ENCODE measurements around the gene TOX3. TPM values are rescaled to one million over a fixed set of nuclear protein-coding genes. Genes with fewer than 3 reads are reported as not detected.
A peak's percentile ranks its signal among the peaks of the same experiment; 100 is the strongest.

The TOX3 gene
- total and polyA plus RNA-seq, 2 of the 13 experiments (the other 11 are each of a cell fraction or from before 2014, with no cell fraction given) = 14.5 to 98.6 TPM

DNA sequence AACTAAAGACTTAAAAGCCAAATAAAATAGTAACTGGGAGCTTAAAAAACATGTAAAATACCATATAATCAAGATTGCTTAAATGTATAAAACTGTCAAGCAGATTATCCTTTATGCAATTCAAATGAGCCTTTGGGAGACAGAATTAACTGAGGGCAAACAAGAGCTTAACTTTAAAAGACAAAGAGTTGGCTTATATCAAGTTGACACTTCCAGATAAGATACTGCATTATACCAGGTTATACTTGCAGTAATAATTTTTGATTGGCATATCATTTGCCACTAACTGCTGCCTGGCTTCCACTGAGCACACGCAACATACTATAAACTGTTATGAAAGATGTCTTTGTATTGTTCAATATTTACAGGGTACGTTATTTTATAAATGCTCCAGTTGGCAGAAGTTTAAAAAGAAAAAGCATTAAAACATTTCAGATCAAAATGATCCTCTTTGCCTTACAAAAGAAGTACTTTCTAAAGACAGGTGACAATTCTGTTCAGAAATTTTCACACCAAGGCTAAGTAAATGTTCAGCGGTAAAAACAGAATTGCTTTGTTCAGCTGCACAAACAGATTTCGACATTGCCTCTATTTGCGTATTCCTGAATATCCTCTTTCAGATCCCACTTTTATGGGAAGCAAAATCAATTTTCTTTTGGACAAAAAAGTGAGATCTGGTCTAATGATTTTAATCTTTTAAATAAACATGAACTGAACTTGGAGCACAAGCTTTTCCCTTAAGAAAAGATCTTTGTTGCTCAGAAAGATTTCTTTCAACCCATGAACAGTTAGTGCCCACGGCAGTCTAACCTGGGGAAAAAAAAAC lies 50.7 kb downstream of the TOX3 start (continued):
- TF ChIP-seq, protein P1, sequence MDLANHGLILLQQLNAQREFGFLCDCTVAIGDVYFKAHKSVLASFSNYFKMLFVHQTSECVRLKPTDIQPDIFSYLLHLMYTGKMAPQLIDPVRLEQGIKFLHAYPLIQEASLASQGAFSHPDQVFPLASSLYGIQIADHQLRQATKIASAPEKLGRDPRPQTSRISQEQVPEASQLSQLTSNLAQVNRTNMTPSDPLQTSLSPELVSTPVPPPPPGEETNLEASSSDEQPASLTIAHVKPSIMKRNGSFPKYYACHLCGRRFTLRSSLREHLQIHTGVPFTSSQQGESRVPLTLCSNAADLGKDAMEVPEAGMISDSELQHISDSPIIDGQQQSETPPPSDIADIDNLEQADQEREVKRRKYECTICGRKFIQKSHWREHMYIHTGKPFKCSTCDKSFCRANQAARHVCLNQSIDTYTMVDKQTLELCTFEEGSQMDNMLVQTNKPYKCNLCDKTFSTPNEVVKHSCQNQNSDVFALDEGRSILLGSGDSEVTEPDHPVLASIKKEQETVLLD (CRISPR knock-in tag; IDR thresholded peaks at IDR 0.05; ENCODE audit: low read depth) = no peak
- TF ChIP-seq ZNF550 (CRISPR knock-in tag; IDR thresholded peaks at IDR 0.05; ENCODE audit: borderline replicate concordance) (no peak), ZNF737 (CRISPR knock-in tag; IDR thresholded peaks at IDR 0.05; ENCODE audit: borderline replicate concordance) (no peak), RFX3 (CRISPR knock-in tag; IDR thresholded peaks at IDR 0.05) (no peak; the same call in 1 of the 2 replicates), REXO4 (CRISPR knock-in tag; IDR thresholded peaks at IDR 0.05; ENCODE audit: borderline replicate concordance) (no peak), PCBP2 (optimal IDR thresholded peaks at IDR 0.05; ENCODE audit: low read depth, low read length, poor library complexity, severe bottlenecking) (no peak), ZNF326 (CRISPR knock-in tag; IDR thresholded peaks at IDR 0.05; ENCODE audit: borderline replicate concordance) (no peak), HOXA5 (CRISPR knock-in tag; IDR thresholded peaks at IDR 0.05) (peak; percentile 66; the same call in 1 of the 2 replicates), ZNF839 (CRISPR knock-in tag; IDR thresholded peaks at IDR 0.05; ENCODE audit: borderline replicate concordance) (no peak), SMARCC2 (IDR thresholded peaks at IDR 0.05) (peak; percentile 64), IKZF4 (CRISPR knock-in tag; IDR thresholded peaks at IDR 0.05; ENCODE audit: borderline replicate concordance, low read depth, not compliant biosample characterization) (no peak), ZNF34 (CRISPR knock-in tag; IDR thresholded peaks at IDR 0.05; ENCODE audit: borderline replicate concordance) (no peak), MBD4 (IDR thresholded peaks at IDR 0.05; ENCODE audit: borderline replicate concordance, low read length) (peak; percentile 100), KDM1A (CRISPR knock-in tag; IDR thresholded peaks at IDR 0.05) (no peak)
- TF ChIP-seq, protein P2, sequence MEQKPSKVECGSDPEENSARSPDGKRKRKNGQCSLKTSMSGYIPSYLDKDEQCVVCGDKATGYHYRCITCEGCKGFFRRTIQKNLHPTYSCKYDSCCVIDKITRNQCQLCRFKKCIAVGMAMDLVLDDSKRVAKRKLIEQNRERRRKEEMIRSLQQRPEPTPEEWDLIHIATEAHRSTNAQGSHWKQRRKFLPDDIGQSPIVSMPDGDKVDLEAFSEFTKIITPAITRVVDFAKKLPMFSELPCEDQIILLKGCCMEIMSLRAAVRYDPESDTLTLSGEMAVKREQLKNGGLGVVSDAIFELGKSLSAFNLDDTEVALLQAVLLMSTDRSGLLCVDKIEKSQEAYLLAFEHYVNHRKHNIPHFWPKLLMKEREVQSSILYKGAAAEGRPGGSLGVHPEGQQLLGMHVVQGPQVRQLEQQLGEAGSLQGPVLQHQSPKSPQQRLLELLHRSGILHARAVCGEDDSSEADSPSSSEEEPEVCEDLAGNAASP (CRISPR knock-in tag; IDR thresholded peaks at IDR 0.05; ENCODE audit: borderline replicate concordance) = peak; percentile 92
- TF ChIP-seq, protein P3, sequence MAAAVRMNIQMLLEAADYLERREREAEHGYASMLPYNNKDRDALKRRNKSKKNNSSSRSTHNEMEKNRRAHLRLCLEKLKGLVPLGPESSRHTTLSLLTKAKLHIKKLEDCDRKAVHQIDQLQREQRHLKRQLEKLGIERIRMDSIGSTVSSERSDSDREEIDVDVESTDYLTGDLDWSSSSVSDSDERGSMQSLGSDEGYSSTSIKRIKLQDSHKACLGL (CRISPR knock-in tag; IDR thresholded peaks at IDR 0.05) = no peak
- TF ChIP-seq, protein P4, sequence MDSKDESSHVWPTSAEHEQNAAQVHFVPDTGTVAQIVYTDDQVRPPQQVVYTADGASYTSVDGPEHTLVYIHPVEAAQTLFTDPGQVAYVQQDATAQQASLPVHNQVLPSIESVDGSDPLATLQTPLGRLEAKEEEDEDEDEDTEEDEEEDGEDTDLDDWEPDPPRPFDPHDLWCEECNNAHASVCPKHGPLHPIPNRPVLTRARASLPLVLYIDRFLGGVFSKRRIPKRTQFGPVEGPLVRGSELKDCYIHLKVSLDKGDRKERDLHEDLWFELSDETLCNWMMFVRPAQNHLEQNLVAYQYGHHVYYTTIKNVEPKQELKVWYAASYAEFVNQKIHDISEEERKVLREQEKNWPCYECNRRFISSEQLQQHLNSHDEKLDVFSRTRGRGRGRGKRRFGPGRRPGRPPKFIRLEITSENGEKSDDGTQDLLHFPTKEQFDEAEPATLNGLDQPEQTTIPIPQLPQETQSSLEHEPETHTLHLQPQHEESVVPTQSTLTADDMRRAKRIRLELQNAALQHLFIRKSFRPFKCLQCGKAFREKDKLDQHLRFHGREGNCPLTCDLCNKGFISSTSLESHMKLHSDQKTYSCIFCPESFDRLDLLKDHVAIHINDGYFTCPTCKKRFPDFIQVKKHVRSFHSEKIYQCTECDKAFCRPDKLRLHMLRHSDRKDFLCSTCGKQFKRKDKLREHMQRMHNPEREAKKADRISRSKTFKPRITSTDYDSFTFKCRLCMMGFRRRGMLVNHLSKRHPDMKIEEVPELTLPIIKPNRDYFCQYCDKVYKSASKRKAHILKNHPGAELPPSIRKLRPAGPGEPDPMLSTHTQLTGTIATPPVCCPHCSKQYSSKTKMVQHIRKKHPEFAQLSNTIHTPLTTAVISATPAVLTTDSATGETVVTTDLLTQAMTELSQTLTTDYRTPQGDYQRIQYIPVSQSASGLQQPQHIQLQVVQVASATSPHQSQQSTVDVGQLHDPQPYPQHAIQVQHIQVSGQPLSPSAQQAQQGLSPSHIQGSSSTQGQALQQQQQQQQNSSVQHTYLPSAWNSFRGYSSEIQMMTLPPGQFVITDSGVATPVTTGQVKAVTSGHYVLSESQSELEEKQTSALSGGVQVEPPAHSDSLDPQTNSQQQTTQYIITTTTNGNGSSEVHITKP (CRISPR knock-in tag; IDR thresholded peaks at IDR 0.05; ENCODE audit: low read depth) = 0 out of 2 replicates have a peak, but pooled peaks have one; percentile 34
- TF ChIP-seq, protein P5, sequence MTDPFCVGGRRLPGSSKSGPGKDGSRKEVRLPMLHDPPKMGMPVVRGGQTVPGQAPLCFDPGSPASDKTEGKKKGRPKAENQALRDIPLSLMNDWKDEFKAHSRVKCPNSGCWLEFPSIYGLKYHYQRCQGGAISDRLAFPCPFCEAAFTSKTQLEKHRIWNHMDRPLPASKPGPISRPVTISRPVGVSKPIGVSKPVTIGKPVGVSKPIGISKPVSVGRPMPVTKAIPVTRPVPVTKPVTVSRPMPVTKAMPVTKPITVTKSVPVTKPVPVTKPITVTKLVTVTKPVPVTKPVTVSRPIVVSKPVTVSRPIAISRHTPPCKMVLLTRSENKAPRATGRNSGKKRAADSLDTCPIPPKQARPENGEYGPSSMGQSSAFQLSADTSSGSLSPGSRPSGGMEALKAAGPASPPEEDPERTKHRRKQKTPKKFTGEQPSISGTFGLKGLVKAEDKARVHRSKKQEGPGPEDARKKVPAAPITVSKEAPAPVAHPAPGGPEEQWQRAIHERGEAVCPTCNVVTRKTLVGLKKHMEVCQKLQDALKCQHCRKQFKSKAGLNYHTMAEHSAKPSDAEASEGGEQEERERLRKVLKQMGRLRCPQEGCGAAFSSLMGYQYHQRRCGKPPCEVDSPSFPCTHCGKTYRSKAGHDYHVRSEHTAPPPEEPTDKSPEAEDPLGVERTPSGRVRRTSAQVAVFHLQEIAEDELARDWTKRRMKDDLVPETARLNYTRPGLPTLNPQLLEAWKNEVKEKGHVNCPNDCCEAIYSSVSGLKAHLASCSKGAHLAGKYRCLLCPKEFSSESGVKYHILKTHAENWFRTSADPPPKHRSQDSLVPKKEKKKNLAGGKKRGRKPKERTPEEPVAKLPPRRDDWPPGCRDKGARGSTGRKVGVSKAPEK (CRISPR knock-in tag; IDR thresholded peaks at IDR 0.05; ENCODE audit: borderline replicate concordance) = no peak
